ENCODE data around the gene OR6Y1.

OR6Y1 gene

GRCh38 chr1:158496374-158496773 is 57.8 kb downstream of the OR6Y1 start:
- no peak for DNase-seq

- no peak for DNase-seq
Observed at GRCh38 chr1:158494796-158495195, 59.4 kb downstream of the OR6Y1 start.
